ENCODE data around the gene INF2.

- no peak for TF ChIP-seq NFRKB (IDR thresholded peaks at IDR 0.05)
- TF ChIP-seq FOXA1 (IDR thresholded peaks at IDR 0.05), result no peak
- no peak for TF ChIP-seq L3MBTL2 (conservative IDR thresholded peaks at IDR 0.05)
- TF ChIP-seq SUZ12 (IDR thresholded peaks at IDR 0.05), result no peak
These were observed 18.5 kb downstream of the INF2 start for GRCh38 chr14:104707608-104708595.

Data from HEK293T (cell line).